A673 (cell line): ENCODE results near the gene YJU2. TPM values are rescaled to one million over a fixed set of nuclear protein-coding genes. Genes with fewer than 3 reads are reported as not detected.

Experiments
- BruUV-seq: library from RNA; stranded (reverse); fragments of 400-500 nt; replicated peaks from 2 replicates; lab custom pipeline; 2021; lab: Mats Ljungman, UMichigan
- CTCF ChIA-PET: fragments of 300-600 bp; sonication (Branson Sonifier 250); formaldehyde crosslinking; loops from one replicate; lab custom pipeline; 2022; ENCODE audit warnings: antibody characterized with exemption; lab: Charles Lee
- POLR2A ChIA-PET: fragments of 300-600 bp; sonication (Branson Sonifier 250); formaldehyde crosslinking; loops from one replicate; lab custom pipeline; 2022; ENCODE audit warnings: antibody characterized with exemption; ENCODE audit not compliant: low non-redundant PET; lab: Charles Lee
- DNase-seq: peaks from one replicate; pipeline ENCODE4 v3.0.0-alpha.2; 2015; ENCODE audit warnings: low spot score
- H3K27ac ChIP-seq: fragments of 200-600 bp; sonication (generic); 2 replicates; pipeline ENCODE4 v1.5.1; 2016; ENCODE audit warnings: mixed run types, low read depth, mild to moderate bottlenecking, mixed read lengths, antibody characterized with exemption, low read length; ENCODE audit not compliant: poor library complexity, severe bottlenecking
- H3K27me3 ChIP-seq: fragments of 200-600 bp; sonication (generic); replicated peaks from 2 replicates; pipeline ENCODE4 v1.6.1; 2017; ENCODE audit warnings: mixed run types, low read depth, mild to moderate bottlenecking, mixed read lengths, antibody characterized with exemption, low read length; ENCODE audit not compliant: insufficient read depth, poor library complexity
- H3K36me3 ChIP-seq: fragments of 200-600 bp; sonication (generic); 2 replicates; pipeline ENCODE4 v1.6.1; 2016; ENCODE audit warnings: mixed run types, mild to moderate bottlenecking, mixed read lengths, antibody characterized with exemption, low read length; ENCODE audit not compliant: insufficient read depth, poor library complexity, severe bottlenecking
- H3K4me1 ChIP-seq: fragments of 200-600 bp; sonication (generic); 2 replicates; pipeline ENCODE4 v1.6.1; 2017; ENCODE audit warnings: mixed run types, mild to moderate bottlenecking, mixed read lengths, antibody characterized with exemption, low read length; ENCODE audit not compliant: insufficient read depth, poor library complexity, severe bottlenecking
- H3K4me3 ChIP-seq: fragments of 200-600 bp; sonication (generic); 2 replicates; pipeline ENCODE4 v1.5.1; 2016; ENCODE audit warnings: low read depth, mixed run types, mild to moderate bottlenecking, mixed read lengths, low read length; ENCODE audit not compliant: poor library complexity, severe bottlenecking
- H3K9me3 ChIP-seq: fragments of 200-600 bp; sonication (generic); 2 replicates; pipeline ENCODE4 v1.6.1; 2016; ENCODE audit warnings: mixed run types, low read depth, mild to moderate bottlenecking, mixed read lengths, antibody characterized with exemption, low read length; ENCODE audit not compliant: poor library complexity, severe bottlenecking
- CTCF ChIP-seq: fragments of 300-800, 200-600 bp; sonication (generic); conservative IDR thresholded peaks from 2 replicates; pipeline ENCODE4 v1.5.1; 2017; ENCODE audit warnings: low read depth, mild to moderate bottlenecking, antibody characterized with exemption, low read length, moderate library complexity, mixed read lengths
- EZH2 ChIP-seq: fragments of 200-600 bp; sonication (generic); IDR thresholded peaks from 2 replicates; pipeline ENCODE4 v1.6.1; 2017; ENCODE audit warnings: borderline replicate concordance, low read depth, mild to moderate bottlenecking, mixed read lengths, antibody characterized with exemption, low read length; ENCODE audit not compliant: poor library complexity, severe bottlenecking
- intact Hi-C: fragments of 100-400 bp; cut with micrococcal nuclease; formaldehyde crosslinking; loops from one replicate; pipeline ENCODE4 v1.10.0; 2022; ENCODE audit not compliant: unreplicated experiment
- total RNA-seq: library from RNA; stranded (reverse); gene quantifications from 2 replicates; pipeline ENCODE4 v1.2.3, GENCODE V29; 2021

YJU2 gene
- total RNA-seq, 1 experiment from 2014 or later, result 34.7 TPM

- Histone ChIP-seq H3K36me3 (no peaks in the 10 kb centered on the region), H3K9me3 (no peaks in the 10 kb centered on the region), H3K4me1 (no peaks in the 10 kb centered on the region), H3K27me3 (no peaks in the 10 kb centered on the region), H3K27ac (no peak overlapping the region), H3K4me3 (no peak overlapping the region)
- intact Hi-C loops, result no loop called here
- POLR2A ChIA-PET, result no interaction called here
- TF ChIP-seq CTCF (no peak), EZH2 (no peak)
- no peak for DNase-seq
- no TSS peak for BruUV-seq
- CTCF ChIA-PET, result no interaction called here
Observed at GRCh38 chr19:4310247-4311121, 63.6 kb downstream of the YJU2 start.

- Histone ChIP-seq H3K27me3 (no peaks in the 10 kb centered on the region), H3K4me3 (no peak overlapping the region), H3K36me3 (no peaks in the 10 kb centered on the region), H3K9me3 (no peaks in the 10 kb centered on the region), H3K27ac (no peak overlapping the region), H3K4me1 (no peaks in the 10 kb centered on the region)
- no TSS peak for BruUV-seq
- ChIA-PET POLR2A (interaction anchor here (0.7 kb wide), 1 partner anchor 1753 kb away, joined by 4 read pairs; no protein-coding TSS in a partner anchor), CTCF (no interaction called here)
- DNase-seq, result no peak
- intact Hi-C loops, result no loop called here
- TF ChIP-seq CTCF (no peak), EZH2 (no peak)
Observed at GRCh38 chr19:4313847-4314490, 67.1 kb downstream of the YJU2 start.

- intact Hi-C loops, result no loop called here
- Histone ChIP-seq H3K9me3 (no peaks in the 10 kb centered on the region), H3K36me3 (no peaks in the 10 kb centered on the region), H3K4me1 (no peaks in the 10 kb centered on the region), H3K4me3 (no peak overlapping the region), H3K27me3 (no peaks in the 10 kb centered on the region), H3K27ac (no peak overlapping the region)
- no peak for DNase-seq
- CTCF ChIA-PET, result no interaction called here
- POLR2A ChIA-PET, result no interaction called here
- TF ChIP-seq CTCF (no peak), EZH2 (no peak)
- no TSS peak for BruUV-seq
Observed at GRCh38 chr19:4316956-4317355, 70.1 kb downstream of the YJU2 start.
